DMS53 (cell line): Measurements from ENCODE around the gene ZNF324.
"Not testable (repeated sequence)": the region's sequence is repeated elsewhere in the genome, so short reads cannot be mapped to it uniquely, and the experiment has no call there.

Experiments
- DNase-seq: peaks from one replicate; lab custom pipeline; 2025; lab: John Stamatoyannopoulos, UW

Gene ZNF324

GRCh38 chr19:58500242-58500641, 33.4 kb downstream of the ZNF324 start:
- DNase-seq: no peak

- not testable (repeated sequence) for DNase-seq
These were observed 40.8 kb downstream of the ZNF324 start for GRCh38 chr19:58507602-58508223.

GRCh38 chr19:58509731-58510083, 42.8 kb downstream of the ZNF324 start:
- DNase-seq: no peak

GRCh38 chr19:58510084-58510862, 43.4 kb downstream of the ZNF324 start:
- no peak for DNase-seq

GRCh38 chr19:58511353-58512208, 44.7 kb downstream of the ZNF324 start, which contains the start of gene SLC27A5:
Gene SLC27A5 (minus strand): TSS chr19:58511992. CDS start chr19:58511955, 37 bp downstream.
- DNase-seq: peak; percentile 42

GRCh38 chr19:58513213-58513693, 46.4 kb downstream of the ZNF324 start:
- DNase-seq: peak; percentile 81

GRCh38 chr19:58513694-58514563, 47.0 kb downstream of the ZNF324 start:
- peak; percentile 99 for DNase-seq

- DNase-seq: no peak
These were observed 47.7 kb downstream of the ZNF324 start for GRCh38 chr19:58514564-58515022.

- DNase-seq: no peak
These were observed 48.4 kb downstream of the ZNF324 start for GRCh38 chr19:58515259-58515658.

- DNase-seq: no peak
These were observed 49.5 kb downstream of the ZNF324 start for GRCh38 chr19:58516246-58516836.

- DNase-seq: no peak
These were observed 50.3 kb downstream of the ZNF324 start for GRCh38 chr19:58516964-58517833.

GRCh38 chr19:58518256-58519086, 51.6 kb downstream of the ZNF324 start:
- peak; percentile 48 for DNase-seq

- DNase-seq: peak; percentile 87
These were observed 52.1 kb downstream of the ZNF324 start for GRCh38 chr19:58519087-58519354.

- peak; percentile 98 for DNase-seq
These were observed 52.7 kb downstream of the ZNF324 start, which contains the start of gene ZBTB45 for GRCh38 chr19:58519355-58520256. Gene ZBTB45 (minus strand): TSS chr19:58519810. CDS start chr19:58517673, 2,137 bp downstream.

- no peak for DNase-seq
These were observed 53.3 kb downstream of the ZNF324 start for GRCh38 chr19:58520257-58520599.

GRCh38 chr19:58521651-58522050, 54.8 kb downstream of the ZNF324 start:
- DNase-seq: no peak

GRCh38 chr19:58522709-58523108, 55.8 kb downstream of the ZNF324 start:
- DNase-seq: no peak
